IPS-15b (cell line): ENCODE results near the gene YIF1A.
A peak's percentile ranks its signal among the peaks of the same experiment; 100 is the strongest.

Experiments
- H3K27me3 ChIP-seq: one replicate; pipeline ENCODE4 v1.6.1; 2013; ENCODE audit warnings: low read length; ENCODE audit not compliant: control insufficient read depth, insufficient read depth
- H3K36me3 ChIP-seq: one replicate; pipeline ENCODE4 v1.6.1; 2013; ENCODE audit warnings: low read length; ENCODE audit not compliant: control insufficient read depth, insufficient read depth
- H3K4me1 ChIP-seq: one replicate; pipeline ENCODE4 v1.6.1; 2013; ENCODE audit warnings: mild to moderate bottlenecking, low read length; ENCODE audit not compliant: control insufficient read depth, insufficient read depth
- H3K4me3 ChIP-seq: one replicate; pipeline ENCODE4 v1.5.1; 2013; ENCODE audit warnings: low read depth, low read length
- H3K9ac ChIP-seq: one replicate; pipeline ENCODE4 v1.6.1; 2013; ENCODE audit warnings: low read depth, mild to moderate bottlenecking, low read length
- H3K9me3 ChIP-seq: one replicate; pipeline ENCODE4 v1.6.1; 2013; ENCODE audit warnings: mild to moderate bottlenecking, low read length; ENCODE audit not compliant: control insufficient read depth, insufficient read depth

The YIF1A gene

DNA sequence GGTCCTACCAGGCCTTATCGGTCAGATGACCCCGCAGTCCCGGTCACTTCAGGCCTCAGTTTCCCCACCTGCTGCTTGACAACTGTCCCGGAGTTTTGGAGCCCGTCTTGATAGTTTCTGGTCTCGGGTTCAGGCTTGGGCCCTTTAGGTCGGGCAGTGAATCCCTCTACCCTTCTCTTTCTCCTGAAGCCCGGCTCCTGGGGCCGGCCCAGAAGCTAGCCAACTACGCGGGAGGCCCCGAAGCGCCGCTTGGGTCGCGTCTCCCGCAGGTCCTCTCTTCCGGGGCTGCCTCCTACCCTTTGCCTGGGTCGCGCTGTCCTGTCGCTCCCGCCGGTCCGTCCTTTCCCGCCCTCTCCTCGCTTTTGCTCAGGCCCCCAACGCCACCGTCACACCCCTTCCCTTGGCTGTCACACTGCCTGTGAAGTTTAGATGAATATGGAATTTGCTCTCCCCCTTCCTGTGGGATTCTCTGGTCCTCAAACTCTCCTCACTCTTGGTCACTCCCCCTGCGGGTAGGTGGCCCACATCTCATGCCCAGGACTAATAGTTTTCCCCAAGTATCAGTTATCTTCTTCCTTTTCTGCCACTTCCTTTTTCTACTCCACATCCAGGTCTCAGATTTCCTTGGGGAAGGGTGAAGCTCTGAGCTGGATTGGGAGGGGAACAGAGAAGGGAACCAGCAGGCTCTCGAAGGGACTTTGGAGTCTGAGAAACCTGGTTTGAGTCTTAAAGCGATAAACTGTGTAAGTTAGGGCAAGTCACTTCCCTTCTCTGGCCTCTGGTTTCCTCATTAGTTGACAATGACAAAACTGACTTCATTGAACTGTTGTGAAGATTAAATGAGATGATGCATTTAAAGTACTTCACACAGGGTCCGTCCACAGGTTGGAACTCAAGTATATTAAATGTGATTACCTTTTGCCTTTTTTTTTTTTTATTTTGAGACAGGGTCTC, 19.7 kb downstream of the YIF1A start:
- Histone ChIP-seq H3K9ac (peak overlapping the region; percentile 88), H3K4me3 (peak overlapping the region; percentile 62), H3K36me3 (peaks cover 37% of the 10 kb centered on the region), H3K27me3 (no peaks in the 10 kb centered on the region), H3K4me1 (no peaks in the 10 kb centered on the region), H3K9me3 (no peaks in the 10 kb centered on the region)

DNA sequence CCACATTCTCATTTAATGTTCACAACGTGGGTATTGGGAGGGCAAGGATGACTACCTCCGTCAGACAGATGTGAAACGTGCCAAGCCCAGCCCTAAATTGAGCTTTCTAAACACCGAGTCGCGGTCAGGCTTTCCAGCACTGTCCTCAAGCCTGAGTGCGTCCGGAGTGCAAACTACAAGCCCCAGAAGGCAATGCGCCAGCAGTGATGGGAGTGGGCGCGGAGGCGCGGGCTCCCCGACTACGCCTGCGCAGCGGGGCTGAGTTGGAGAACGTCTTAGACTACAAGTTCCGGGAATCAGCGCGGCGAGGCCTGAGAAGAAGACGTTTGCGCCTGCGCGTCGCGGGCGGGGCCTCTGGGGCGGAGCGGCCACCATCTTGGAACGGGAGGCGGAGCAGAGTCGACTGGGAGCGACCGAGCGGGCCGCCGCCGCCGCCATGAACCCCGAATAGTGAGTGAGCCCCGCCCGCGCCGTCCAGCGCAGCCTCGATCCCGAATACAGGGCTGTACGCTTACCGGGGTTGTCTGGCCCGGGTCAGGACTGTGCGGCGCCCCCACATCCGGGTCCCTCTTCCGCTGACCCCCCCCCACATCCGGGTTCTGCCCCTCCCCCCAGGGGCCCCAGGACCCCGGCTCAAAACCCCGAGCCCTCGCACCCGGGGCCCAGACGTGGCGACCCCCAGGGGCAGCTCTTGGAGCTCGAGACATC, 20.5 kb downstream of the YIF1A start, which contains the start of gene RAB1B:
Gene RAB1B (plus strand): TSS at position 396 of the 708 bp plus-strand sequence. CDS start 41 bp downstream, at position 437.
- Histone ChIP-seq H3K4me3 (peak within 1 kb of the TSS; percentile 62), H3K4me1 (no peaks in the 10 kb centered on the region), H3K9ac (peak within 1 kb of the TSS; percentile 88), H3K27me3 (no peaks in the 10 kb centered on the region), H3K9me3 (no peaks in the 10 kb centered on the region), H3K36me3 (peaks cover 31% of the 10 kb centered on the region)

DNA sequence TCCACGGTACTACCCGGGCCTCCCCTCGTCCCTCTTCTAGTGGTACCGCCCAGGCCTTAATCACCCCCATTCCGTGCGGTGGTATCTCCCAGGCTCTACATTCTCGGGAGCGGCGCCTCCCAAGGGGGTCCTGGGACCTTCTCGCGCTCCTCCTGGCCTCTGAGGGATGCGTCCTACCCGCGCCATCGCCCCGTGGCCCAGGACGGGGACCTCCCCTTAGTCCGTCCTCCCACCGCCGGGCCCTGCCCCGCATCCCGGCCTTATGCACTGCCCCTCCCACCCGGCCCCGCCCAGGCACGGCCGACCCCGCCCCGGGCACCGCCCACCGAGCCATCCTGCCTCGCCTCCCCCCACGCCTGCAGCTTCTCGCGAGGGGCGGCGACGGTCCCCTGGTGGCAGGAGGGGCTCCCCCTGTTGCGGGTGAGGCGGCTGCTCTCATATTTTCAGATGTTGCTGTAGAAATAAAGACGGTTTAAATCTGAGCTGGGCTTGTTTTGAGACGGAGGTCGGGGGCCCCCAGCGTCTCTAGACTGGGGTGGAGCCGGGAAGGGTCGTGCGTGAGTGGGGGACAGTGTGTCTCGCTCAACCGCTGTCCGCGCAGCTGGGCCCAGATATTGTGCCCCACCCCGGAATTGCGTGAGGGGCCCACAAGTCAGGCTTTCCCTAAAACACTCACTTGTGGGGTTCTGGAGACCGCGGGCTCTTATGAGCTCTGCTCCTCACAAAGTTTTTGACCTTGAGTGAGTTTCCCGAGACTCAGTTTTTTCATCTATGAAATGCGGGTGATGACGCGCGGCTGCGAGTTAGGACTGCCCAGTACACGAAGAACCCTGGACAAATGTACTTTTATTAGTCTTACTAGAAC, 21.3 kb downstream of the YIF1A start:
- Histone ChIP-seq H3K36me3 (peaks cover 27% of the 10 kb centered on the region), H3K9ac (peak overlapping the region; percentile 71), H3K4me3 (peak overlapping the region; percentile 45), H3K4me1 (no peaks in the 10 kb centered on the region), H3K9me3 (no peaks in the 10 kb centered on the region), H3K27me3 (no peaks in the 10 kb centered on the region)

DNA sequence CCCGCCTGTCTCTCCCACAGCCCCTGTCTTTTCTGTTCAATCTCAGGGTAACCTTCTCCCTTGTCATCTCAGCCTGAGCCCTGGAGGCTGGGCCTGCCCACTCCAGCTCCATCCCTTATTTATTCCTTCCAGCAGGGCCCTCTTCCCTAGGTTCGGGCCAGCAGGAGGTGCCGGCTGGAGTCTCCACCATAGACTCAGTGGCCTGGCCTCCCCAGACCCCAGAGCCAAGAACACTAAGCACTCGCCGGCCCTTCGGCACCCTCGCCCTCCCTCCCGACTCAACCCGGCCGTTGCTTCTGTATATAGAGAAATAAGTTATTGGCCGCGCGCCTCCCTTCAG, 21.9 kb downstream of the YIF1A start:
- H3K27me3 ChIP-seq = no peaks in the 10 kb centered on the region
- peaks cover 28% of the 10 kb centered on the region for H3K36me3 ChIP-seq
- H3K9ac ChIP-seq = no peak overlapping the region
- no peaks in the 10 kb centered on the region for H3K9me3 ChIP-seq
- H3K4me3 ChIP-seq = peak overlapping the region; percentile 45
- no peaks in the 10 kb centered on the region for H3K4me1 ChIP-seq

DNA sequence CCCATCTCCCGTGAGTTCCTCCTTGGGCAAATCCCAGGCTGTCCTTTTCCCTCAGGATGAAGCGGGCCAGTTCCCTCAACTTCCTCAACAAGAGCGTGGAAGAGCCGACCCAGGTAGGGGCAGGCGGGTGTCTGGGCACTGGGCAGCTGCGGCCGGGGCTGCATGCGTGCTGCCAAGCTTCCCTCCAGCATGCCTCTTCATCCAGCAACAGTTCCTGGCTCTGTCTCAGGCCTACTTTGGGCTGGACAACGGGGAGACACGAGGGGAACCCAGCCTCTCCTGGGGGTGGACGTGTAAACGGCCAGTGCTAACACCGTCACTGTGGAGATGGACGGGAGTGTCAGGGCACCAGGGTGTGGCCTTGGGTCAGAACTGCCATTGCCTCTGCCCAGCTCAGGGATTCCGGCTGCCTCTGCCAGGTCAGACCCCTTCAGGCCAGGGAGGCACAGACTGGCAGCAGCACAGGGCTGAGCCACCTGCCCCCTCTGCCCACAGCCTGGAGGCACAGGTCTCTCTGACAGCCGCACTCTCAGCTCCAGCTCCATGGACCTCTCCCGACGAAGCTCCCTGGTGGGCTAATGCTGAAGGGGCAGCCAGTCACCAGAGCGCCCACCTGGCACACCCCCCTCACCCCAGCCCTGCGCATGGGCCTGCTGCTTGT, 22.4 kb downstream of the YIF1A start:
- H3K4me3 ChIP-seq = peak overlapping the region; percentile 45
- no peaks in the 10 kb centered on the region for H3K27me3 ChIP-seq
- H3K36me3 ChIP-seq = peaks cover 29% of the 10 kb centered on the region
- no peaks in the 10 kb centered on the region for H3K4me1 ChIP-seq
- H3K9me3 ChIP-seq = no peaks in the 10 kb centered on the region
- no peak overlapping the region for H3K9ac ChIP-seq

DNA sequence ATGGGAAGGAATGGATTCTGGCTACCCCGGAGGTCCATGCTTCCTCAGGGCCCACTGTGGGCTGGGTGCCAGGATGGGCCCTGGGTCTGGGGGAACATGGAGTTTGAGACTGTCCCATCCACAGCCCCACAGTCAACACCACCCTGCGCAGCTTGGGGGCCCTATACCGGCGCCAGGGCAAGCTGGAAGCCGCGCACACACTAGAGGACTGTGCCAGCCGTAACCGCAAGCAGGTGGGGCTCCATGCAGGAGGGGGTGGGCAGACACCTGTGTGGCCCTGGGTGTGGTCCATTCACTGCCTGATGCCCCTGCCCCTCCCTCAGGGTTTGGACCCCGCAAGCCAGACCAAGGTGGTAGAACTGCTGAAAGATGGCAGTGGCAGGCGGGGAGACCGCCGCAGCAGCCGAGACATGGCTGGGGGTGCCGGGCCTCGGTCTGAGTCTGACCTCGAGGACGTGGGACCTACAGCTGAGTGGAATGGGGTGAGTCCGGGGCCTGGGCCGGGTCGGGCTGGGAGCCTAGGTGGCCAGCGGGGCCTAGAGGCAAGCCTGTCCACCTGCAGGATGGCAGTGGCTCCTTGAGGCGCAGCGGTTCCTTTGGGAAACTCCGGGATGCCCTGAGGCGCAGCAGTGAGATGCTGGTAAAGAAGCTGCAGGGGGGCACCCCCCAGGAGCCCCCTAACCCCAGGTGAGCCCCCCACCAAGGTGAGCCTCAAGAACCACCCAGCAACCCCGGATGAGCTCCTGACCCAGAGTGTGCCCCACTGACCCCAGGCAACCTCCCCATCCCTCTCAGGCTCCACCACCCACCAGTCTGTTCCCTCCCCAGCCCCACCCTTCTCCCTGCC, 23.2 kb downstream of the YIF1A start:
- H3K36me3 ChIP-seq = peaks cover 29% of the 10 kb centered on the region
- H3K27me3 ChIP-seq = no peaks in the 10 kb centered on the region
- H3K4me3 ChIP-seq = no peak overlapping the region
- H3K4me1 ChIP-seq = no peaks in the 10 kb centered on the region
- H3K9me3 ChIP-seq = no peaks in the 10 kb centered on the region
- no peak overlapping the region for H3K9ac ChIP-seq

DNA sequence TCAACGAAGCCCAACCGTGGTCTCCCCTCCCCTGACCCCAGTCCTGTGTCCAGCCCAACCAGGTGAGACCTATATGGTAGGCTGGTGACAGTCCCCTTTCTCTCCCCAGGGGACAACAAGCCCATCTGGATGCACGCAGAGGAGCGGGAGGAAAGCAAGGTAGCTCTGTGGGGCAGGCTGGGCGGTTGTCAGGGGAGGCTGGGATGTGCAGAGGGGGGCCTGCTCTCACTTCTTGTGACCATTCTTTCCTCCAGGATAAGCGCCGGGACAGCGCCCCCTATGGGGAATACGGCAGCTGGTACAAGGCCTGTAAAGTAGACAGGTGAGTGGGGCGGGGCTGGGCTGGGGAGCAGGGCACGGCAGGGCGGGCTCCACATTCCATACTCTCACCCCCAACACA, 24.0 kb downstream of the YIF1A start:
- H3K9me3 ChIP-seq = no peaks in the 10 kb centered on the region
- no peak overlapping the region for H3K9ac ChIP-seq
- H3K36me3 ChIP-seq = peaks cover 33% of the 10 kb centered on the region
- no peaks in the 10 kb centered on the region for H3K27me3 ChIP-seq
- H3K4me3 ChIP-seq = no peak overlapping the region
- H3K4me1 ChIP-seq = no peaks in the 10 kb centered on the region

DNA sequence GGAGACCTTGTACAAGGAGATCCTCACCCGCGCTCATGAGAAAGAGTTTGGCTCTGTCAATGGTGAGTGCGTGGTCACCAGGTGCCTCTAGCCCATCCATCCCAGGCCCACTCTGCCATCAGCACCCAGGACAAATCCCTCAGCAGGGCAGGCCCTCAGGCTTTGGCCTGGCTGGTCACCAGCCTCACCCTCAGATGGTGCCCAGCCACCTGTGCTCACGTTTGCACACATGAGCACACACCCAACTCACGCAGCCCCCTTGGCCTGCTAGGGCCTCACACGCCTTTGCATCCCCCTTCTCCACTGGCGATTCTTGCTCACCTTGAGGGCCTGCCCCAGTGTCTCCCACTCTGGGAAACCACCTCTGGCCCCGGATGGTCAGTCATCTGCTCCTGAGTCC, 24.6 kb downstream of the YIF1A start:
- Histone ChIP-seq H3K9ac (no peak overlapping the region), H3K4me3 (no peak overlapping the region), H3K36me3 (peaks cover 37% of the 10 kb centered on the region), H3K9me3 (no peaks in the 10 kb centered on the region), H3K27me3 (no peaks in the 10 kb centered on the region), H3K4me1 (no peaks in the 10 kb centered on the region)

DNA sequence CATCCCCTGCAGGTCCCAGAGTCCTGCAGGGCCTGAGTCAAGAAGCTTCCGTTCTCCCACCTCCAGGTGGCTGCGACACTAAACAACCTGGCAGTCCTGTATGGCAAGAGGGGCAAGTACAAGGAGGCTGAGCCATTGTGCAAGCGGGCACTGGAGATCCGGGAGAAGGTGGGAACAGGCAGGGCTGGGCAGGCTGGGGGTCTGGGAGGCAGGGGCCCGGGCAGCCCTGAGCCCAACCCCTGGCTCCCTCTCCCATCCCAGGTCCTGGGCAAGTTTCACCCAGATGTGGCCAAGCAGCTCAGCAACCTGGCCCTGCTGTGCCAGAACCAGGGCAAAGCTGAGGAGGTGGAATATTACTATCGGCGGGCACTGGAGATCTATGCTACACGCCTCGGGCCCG, 25.2 kb downstream of the YIF1A start:
- H3K27me3 ChIP-seq = no peaks in the 10 kb centered on the region
- H3K9ac ChIP-seq = no peak overlapping the region
- peaks cover under 1% of the 10 kb centered on the region for H3K4me1 ChIP-seq
- peaks cover 37% of the 10 kb centered on the region for H3K36me3 ChIP-seq
- no peak overlapping the region for H3K4me3 ChIP-seq
- no peaks in the 10 kb centered on the region for H3K9me3 ChIP-seq

DNA sequence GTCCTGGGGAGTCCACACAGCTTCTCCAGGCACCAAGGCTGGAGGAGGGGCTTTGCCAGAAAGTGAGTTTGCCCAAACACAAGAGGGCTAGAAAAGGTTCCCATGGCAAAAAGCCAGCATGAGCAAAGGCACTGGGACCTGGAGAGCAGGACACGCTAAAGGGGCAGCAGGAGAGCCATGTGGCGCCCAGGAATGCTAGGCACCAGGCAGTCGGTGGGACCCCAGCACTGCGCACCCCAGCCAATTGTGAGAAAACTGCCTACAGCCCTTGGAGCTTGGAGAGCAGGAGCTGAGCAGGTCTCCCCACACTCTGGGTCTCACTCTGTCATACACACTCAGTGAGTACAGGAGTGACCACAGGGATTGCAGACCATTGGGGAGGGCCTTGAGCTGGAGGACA, 25.7 kb downstream of the YIF1A start:
- peaks cover 37% of the 10 kb centered on the region for H3K36me3 ChIP-seq
- H3K4me1 ChIP-seq = peaks cover 3% of the 10 kb centered on the region
- H3K9ac ChIP-seq = no peak overlapping the region
- H3K27me3 ChIP-seq = no peaks in the 10 kb centered on the region
- no peaks in the 10 kb centered on the region for H3K9me3 ChIP-seq
- H3K4me3 ChIP-seq = no peak overlapping the region
